CD14-positive monocyte (primary cell): ENCODE data around the gene SULT2B1. TPM values are rescaled to one million over a fixed set of nuclear protein-coding genes. Genes with fewer than 3 reads are reported as not detected.

Experiments used
- DNase-seq, 3 donors: peaks; one replicate each; pipeline ENCODE4 v3.0.0-alpha.2; 2011 to 2022
- H2AFZ ChIP-seq: 2 replicates; pipeline ENCODE4 v1.6.0; 2012; ENCODE audit warnings: mild to moderate bottlenecking, low read depth, low read length, inconsistent platforms; ENCODE audit not compliant: insufficient read depth, poor library complexity, severe bottlenecking
- H3K27ac ChIP-seq, 2 donors: 1 replicate in 1 of 2; 2 replicates in 1 of 2; pipeline ENCODE4 v1.5.1; 2012 to 2013; ENCODE audit warnings: low read length in 2 of 2, control low read depth in 1 of 2, inconsistent platforms in 1 of 2, low read depth in 1 of 2, mild to moderate bottlenecking in 1 of 2
- H3K27me3 ChIP-seq, 2 donors: one replicate each; pipeline versions ENCODE4 v1.6.0 to v1.6.1; 2011 to 2013; ENCODE audit warnings: low read length in 2 of 2; ENCODE audit not compliant: control insufficient read depth in 2 of 2, insufficient read depth in 2 of 2
- H3K36me3 ChIP-seq, 2 donors: replicated peaks in 1 of 2; 1 replicate in 1 of 2; 2 replicates in 1 of 2; pipeline versions ENCODE4 v1.5.1 to v1.6.1; 2012 to 2013; ENCODE audit warnings: low read length in 2 of 2, control low read depth in 1 of 2, inconsistent platforms in 1 of 2, mild to moderate bottlenecking in 1 of 2; ENCODE audit not compliant: insufficient read depth in 2 of 2, control insufficient read depth in 1 of 2
- H3K4me1 ChIP-seq, 2 donors: 1 replicate in 1 of 2; 2 replicates in 1 of 2; pipeline versions ENCODE4 v1.5.1 to v1.6.1; 2012 to 2013; ENCODE audit warnings: low read length in 2 of 2, control low read depth in 1 of 2, inconsistent platforms in 1 of 2, mild to moderate bottlenecking in 1 of 2, moderate library complexity in 1 of 2; ENCODE audit not compliant: insufficient read depth in 2 of 2, control insufficient read depth in 1 of 2
- H3K4me2 ChIP-seq: replicated peaks from 2 replicates; pipeline ENCODE3; 2012; ENCODE audit warnings: low read length, moderate library complexity, mild to moderate bottlenecking; ENCODE audit not compliant: poor library complexity, severe bottlenecking; ENCODE audit errors: extremely low read depth
- H3K4me3 ChIP-seq, 3 experiments: fragments of 200-600 bp in 1 of 3; sonication (generic) in 1 of 3; replicated peaks in 1 of 3; 1 replicate in 2 of 3; 2 replicates in 1 of 3; pipeline ENCODE4 v1.5.1; 2011 to 2013; ENCODE audit warnings: low read length in 3 of 3, mild to moderate bottlenecking in 3 of 3, control low read depth in 2 of 3, low read depth in 2 of 3, inconsistent platforms in 1 of 3, moderate library complexity in 1 of 3
- H3K79me2 ChIP-seq: 2 replicates; pipeline ENCODE4 v1.6.0; 2012; ENCODE audit warnings: mild to moderate bottlenecking, control low read depth, inconsistent platforms, low read length, moderate library complexity; ENCODE audit not compliant: insufficient read depth
- H3K9ac ChIP-seq: 2 replicates; pipeline ENCODE4 v1.6.0; 2017; ENCODE audit warnings: low read length, mild to moderate bottlenecking; ENCODE audit not compliant: insufficient read depth, poor library complexity, severe bottlenecking
- H3K9me3 ChIP-seq, 2 donors: replicated peaks in 1 of 2; 1 replicate in 1 of 2; 2 replicates in 1 of 2; pipeline versions ENCODE4 v1.5.1 to v1.6.1; 2012 to 2013; ENCODE audit warnings: low read length in 2 of 2, control low read depth in 1 of 2; ENCODE audit not compliant: control insufficient read depth in 1 of 2, insufficient read depth in 1 of 2
- H4K20me1 ChIP-seq: 2 replicates; pipeline ENCODE4 v1.6.0; 2012; ENCODE audit warnings: mild to moderate bottlenecking, low read length, control low read depth, moderate library complexity; ENCODE audit not compliant: insufficient read depth
- H3K27ac Mint-ChIP-seq, 7 donors: one replicate each; pipeline ENCODE4 v1.8.0; 2020; ENCODE audit warnings: mild to moderate bottlenecking in 7 of 7, mixed read lengths in 7 of 7, moderate library complexity in 6 of 7, inconsistent platforms in 2 of 7
- H3K27me3 Mint-ChIP-seq, 3 donors: one replicate each; pipeline ENCODE4 v1.8.0; 2021 to 2022; ENCODE audit warnings: low read depth in 3 of 3, mild to moderate bottlenecking in 3 of 3, mixed read lengths in 3 of 3, moderate library complexity in 3 of 3, inconsistent platforms in 1 of 3
- H3K36me3 Mint-ChIP-seq, 2 donors: one replicate each; pipeline ENCODE4 v1.8.0; 2020; ENCODE audit warnings: mixed read lengths in 2 of 2, inconsistent platforms in 1 of 2, mild to moderate bottlenecking in 1 of 2
- H3K4me1 Mint-ChIP-seq: one replicate; pipeline ENCODE4 v1.8.0; 2020; ENCODE audit warnings: mild to moderate bottlenecking, mixed read lengths
- H3K4me3 Mint-ChIP-seq, 2 donors: one replicate each; pipeline ENCODE4 v1.8.0; 2020; ENCODE audit warnings: mild to moderate bottlenecking in 2 of 2, mixed read lengths in 2 of 2, moderate library complexity in 1 of 2
- H3K9me3 Mint-ChIP-seq, 7 donors: one replicate each; pipeline ENCODE4 v1.8.0; 2020 to 2022; ENCODE audit warnings: mixed read lengths in 7 of 7, mild to moderate bottlenecking in 6 of 7, moderate library complexity in 6 of 7, inconsistent platforms in 2 of 7
- CTCF ChIP-seq: fragments of 200-600 bp; IDR thresholded peaks from one replicate; pipeline ENCODE4 v1.8.0; 2022; ENCODE audit warnings: antibody characterized with exemption, mild to moderate bottlenecking
- WGBS: methylation state at CpG from one replicate; pipeline ENCODE4 v1.1.5; 2013; ENCODE audit warnings: missing lambda C conversion rate; ENCODE audit not compliant: insufficient coverage; 5-methylcytosine and 5-hydroxymethylcytosine counted together
- intact Hi-C, 2 donors: fragments of 100-400 bp; cut with micrococcal nuclease; formaldehyde crosslinking; loops; one replicate each; pipeline versions ENCODE4 v1.15.0 to v1.15.1; 2023
- polyA plus RNA-seq, 3 donors: library from polyadenylated mRNA; depleted of rRNA in 1 of 3; unstranded in 2 of 3; stranded (reverse) in 1 of 3; fragments of 300-500 nt in 2 of 3; fragments of >200 nt in 1 of 3; fragmentation: Illumina TruSeq in 2 of 3; gene quantifications; 1 replicate in 2 of 3; 2 replicates in 1 of 3; pipeline ENCODE4 v1.2.3, GENCODE V29; 2012 to 2021

SULT2B1 gene
- polyA plus RNA-seq, 3 donors = 0.09 to 0.40 TPM; not detected in 1

GRCh38 chr19:48560095-48560530 lies 8.1 kb downstream of the SULT2B1 start:
- intact Hi-C loops = no loop called here
- no peak overlapping the region for H3K4me2 ChIP-seq
- no CpG with 5 or more reads among the region's 6 CpGs for WGBS
- H2AFZ ChIP-seq = no peak overlapping the region
- Mint-ChIP-seq H3K27me3 (peaks cover 6 to 20% (median 7%) of the 10 kb centered on the region in 3 donors), H3K4me3 (no peak overlapping the region), H3K36me3 (no peaks in the 10 kb centered on the region), H3K27ac (no peak overlapping the region), H3K9me3 (peaks cover 0 to 2% (median 0%) of the 10 kb centered on the region in 7 donors), H3K4me1 (peaks cover 18% of the 10 kb centered on the region)
- H3K36me3 ChIP-seq = no peaks in the 10 kb centered on the region
- no peaks in the 10 kb centered on the region for H3K79me2 ChIP-seq
- H3K4me1 ChIP-seq = peaks cover 8 to 14% of the 10 kb centered on the region in 2 donors
- no peaks in the 10 kb centered on the region for H3K9me3 ChIP-seq
- no peaks in the 10 kb centered on the region for H4K20me1 ChIP-seq
- no peak overlapping the region for H3K9ac ChIP-seq
- H3K27me3 ChIP-seq = peaks cover 0 to 11% of the 10 kb centered on the region in 2 donors
- no peak overlapping the region for H3K4me3 ChIP-seq
- no peak for DNase-seq
- no peak overlapping the region for H3K27ac ChIP-seq
- TF ChIP-seq CTCF = no peak

GRCh38 chr19:48561412-48561811 lies 9.4 kb downstream of the SULT2B1 start:
- Mint-ChIP-seq H3K4me3 (no peak overlapping the region), H3K9me3 (peaks cover 0 to 2% (median 0%) of the 10 kb centered on the region in 7 donors), H3K27me3 (peaks cover 3 to 17% (median 7%) of the 10 kb centered on the region in 3 donors), H3K27ac (no peak overlapping the region), H3K4me1 (peaks cover 18% of the 10 kb centered on the region), H3K36me3 (no peaks in the 10 kb centered on the region)
- H3K27me3 ChIP-seq = peaks cover 0 to 11% of the 10 kb centered on the region in 2 donors
- no peak overlapping the region for H3K4me2 ChIP-seq
- WGBS = 100% methylated on average over 6 of the region's 11 CpGs
- no peak for DNase-seq
- H3K36me3 ChIP-seq = no peaks in the 10 kb centered on the region
- H3K79me2 ChIP-seq = no peaks in the 10 kb centered on the region
- H2AFZ ChIP-seq = no peak overlapping the region
- H3K9ac ChIP-seq = no peak overlapping the region
- intact Hi-C loops = no loop called here
- peaks cover 8 to 14% of the 10 kb centered on the region in 2 donors for H3K4me1 ChIP-seq
- no peak overlapping the region for H3K27ac ChIP-seq
- H4K20me1 ChIP-seq = no peaks in the 10 kb centered on the region
- no peak overlapping the region for H3K4me3 ChIP-seq
- TF ChIP-seq CTCF = no peak
- H3K9me3 ChIP-seq = no peaks in the 10 kb centered on the region
